BJ (cell line): ENCODE data around the gene AK2. TPM values are rescaled to one million over a fixed set of nuclear protein-coding genes. Genes with fewer than 3 reads are reported as not detected.

Source experiments
- CTCF ChIA-PET: fragments of 350-600 bp; formaldehyde crosslinking; extraction: SDS; loops from one replicate; lab custom pipeline; 2021; ENCODE audit warnings: antibody characterized with exemption, inconsistent platforms; lab: Yijun Ruan, JAX
- POLR2A ChIA-PET: fragments of 300-600 bp; sonication (Branson Sonifier 250); formaldehyde crosslinking; extraction: SDS; loops from one replicate; lab custom pipeline; 2021; ENCODE audit warnings: antibody characterized with exemption; lab: Charles Lee
- DNase-seq: peaks from one replicate; pipeline ENCODE4 v3.0.0-alpha.2; 2011; ENCODE audit warnings: low read depth
- H3K27me3 ChIP-seq: 2 replicates; pipeline ENCODE4 v1.6.0; 2011; ENCODE audit warnings: low read length; ENCODE audit not compliant: control insufficient read depth, insufficient read depth
- H3K36me3 ChIP-seq: 2 replicates; pipeline ENCODE4 v1.5.1; 2011; ENCODE audit warnings: low read length; ENCODE audit not compliant: control insufficient read depth, insufficient read depth
- H3K4me3 ChIP-seq: 2 replicates; pipeline ENCODE4 v1.5.1; 2011; ENCODE audit warnings: low read depth, mild to moderate bottlenecking, control low read depth, low read length
- polyA plus RNA-seq: library from polyadenylated mRNA; depleted of rRNA; stranded (reverse); fragments of >200 nt; gene quantifications from 2 replicates; pipeline ENCODE4 v1.2.3, GENCODE V29; 2011; rRNA removed
- TF ChIP-seq, protein P1 (sequence below): IDR thresholded peaks from 2 replicates; pipeline ENCODE4 v1.5.1; 2011; ENCODE audit warnings: low read depth, mild to moderate bottlenecking, control low read depth, inconsistent platforms, low read length, moderate library complexity; ENCODE audit not compliant: insufficient read depth

The AK2 gene
- polyA plus RNA-seq, 1 experiment = 131 TPM

GRCh38 chr1:32960819-32961355, 75.8 kb downstream of the AK2 start:
- CTCF ChIA-PET = interaction anchor here (0.7 kb wide), 1 partner anchor 27 kb away, joined by 3 read pairs; no protein-coding TSS in a partner anchor
- no peak for DNase-seq
- POLR2A ChIA-PET = no interaction called here
- no peak overlapping the region for H3K4me3 ChIP-seq
- H3K27me3 ChIP-seq = no peaks in the 10 kb centered on the region
- TF ChIP-seq, protein P1, sequence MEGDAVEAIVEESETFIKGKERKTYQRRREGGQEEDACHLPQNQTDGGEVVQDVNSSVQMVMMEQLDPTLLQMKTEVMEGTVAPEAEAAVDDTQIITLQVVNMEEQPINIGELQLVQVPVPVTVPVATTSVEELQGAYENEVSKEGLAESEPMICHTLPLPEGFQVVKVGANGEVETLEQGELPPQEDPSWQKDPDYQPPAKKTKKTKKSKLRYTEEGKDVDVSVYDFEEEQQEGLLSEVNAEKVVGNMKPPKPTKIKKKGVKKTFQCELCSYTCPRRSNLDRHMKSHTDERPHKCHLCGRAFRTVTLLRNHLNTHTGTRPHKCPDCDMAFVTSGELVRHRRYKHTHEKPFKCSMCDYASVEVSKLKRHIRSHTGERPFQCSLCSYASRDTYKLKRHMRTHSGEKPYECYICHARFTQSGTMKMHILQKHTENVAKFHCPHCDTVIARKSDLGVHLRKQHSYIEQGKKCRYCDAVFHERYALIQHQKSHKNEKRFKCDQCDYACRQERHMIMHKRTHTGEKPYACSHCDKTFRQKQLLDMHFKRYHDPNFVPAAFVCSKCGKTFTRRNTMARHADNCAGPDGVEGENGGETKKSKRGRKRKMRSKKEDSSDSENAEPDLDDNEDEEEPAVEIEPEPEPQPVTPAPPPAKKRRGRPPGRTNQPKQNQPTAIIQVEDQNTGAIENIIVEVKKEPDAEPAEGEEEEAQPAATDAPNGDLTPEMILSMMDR = no peak
- H3K36me3 ChIP-seq = no peaks in the 10 kb centered on the region

GRCh38 chr1:32960342-32960741, 76.3 kb downstream of the AK2 start:
- H3K36me3 ChIP-seq = no peaks in the 10 kb centered on the region
- TF ChIP-seq, protein P1 = no peak
- CTCF ChIA-PET = interaction anchor here (0.7 kb wide), 1 partner anchor 27 kb away, joined by 3 read pairs; no protein-coding TSS in a partner anchor
- POLR2A ChIA-PET = no interaction called here
- no peak overlapping the region for H3K4me3 ChIP-seq
- DNase-seq = no peak
- no peaks in the 10 kb centered on the region for H3K27me3 ChIP-seq

GRCh38 chr1:32958827-32959226, 77.9 kb downstream of the AK2 start:
- POLR2A ChIA-PET = no interaction called here

More at GRCh38 chr1:32958827-32959226, 77.9 kb downstream of the AK2 start:
- Histone ChIP-seq H3K27me3 (no peaks in the 10 kb centered on the region), H3K4me3 (no peak overlapping the region), H3K36me3 (no peaks in the 10 kb centered on the region)
- TF ChIP-seq, protein P1 = no peak
- DNase-seq = no peak
- CTCF ChIA-PET = interaction anchor here (2.3 kb wide), 1 partner anchor 49 kb away, joined by 6 read pairs; no protein-coding TSS in a partner anchor

Other genes starting within 250 kb of the AK2 start
- 71.8 and 75.3 TPM in 2 replicates for gene YARS1, start 219.5 kb downstream of the AK2 start, polyA plus RNA-seq
- 20.7 and 31.8 TPM in 2 replicates for gene S100PBP, start 219.2 kb downstream of the AK2 start, polyA plus RNA-seq
- 1.1 and 1.2 TPM in 2 replicates for gene FNDC5, start 166.0 kb downstream of the AK2 start, polyA plus RNA-seq
- not detected in 2 replicates for gene HPCA, start 150.4 kb downstream of the AK2 start, polyA plus RNA-seq
- 19.1 and 34.9 TPM in 2 replicates for gene TMEM54, start 135.5 kb downstream of the AK2 start, polyA plus RNA-seq
- 7.7 and 8.2 TPM in 2 replicates for gene RNF19B, start 72.1 kb downstream of the AK2 start, polyA plus RNA-seq
- gene AZIN2, start 44.3 kb upstream of the AK2 start, polyA plus RNA-seq = 3.0 and 6.4 TPM in 2 replicates
- gene TRIM62, start 145.2 kb upstream of the AK2 start, polyA plus RNA-seq = 3.0 and 5.2 TPM in 2 replicates
- gene ZNF362, start 219.6 kb upstream of the AK2 start, polyA plus RNA-seq = 9.1 and 14.4 TPM in 2 replicates